ENCODE measurements around the gene CAMKV.

CAMKV gene

DNA sequence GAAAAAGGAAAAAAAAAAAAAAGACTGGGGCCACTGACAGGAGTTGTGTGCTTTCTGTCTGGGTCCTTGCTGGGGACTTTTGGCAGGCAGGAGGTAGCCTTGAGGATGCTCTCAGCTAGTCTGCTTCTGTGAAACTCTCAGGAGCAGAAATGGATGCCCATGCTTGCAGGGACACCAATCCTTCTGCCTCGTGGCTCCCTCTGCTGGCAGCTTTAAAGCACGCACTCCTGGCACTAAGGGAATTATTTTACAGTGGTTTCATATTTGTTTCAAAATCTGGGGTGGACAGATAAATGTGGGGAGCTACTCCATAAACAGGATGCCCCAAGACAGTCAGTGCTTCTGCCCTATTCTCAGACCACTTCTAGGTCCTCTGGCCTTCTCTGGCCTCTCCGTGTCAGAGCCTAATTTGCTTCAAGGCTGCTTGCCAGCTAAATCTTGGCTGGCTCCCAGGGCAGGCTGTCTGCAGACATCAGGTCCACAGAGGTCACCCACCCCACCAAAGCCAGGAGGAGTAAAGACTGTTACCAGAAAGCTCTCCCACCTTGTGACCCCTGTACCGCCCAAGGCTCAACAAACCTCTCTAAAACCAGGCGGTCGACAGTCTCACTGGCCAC is 30.4 kb downstream of the CAMKV start:
- TF ChIP-seq ZBTB7A (IDR thresholded peaks at IDR 0.05; ENCODE audit: low read depth), result no peak
- TF ChIP-seq, protein P1, sequence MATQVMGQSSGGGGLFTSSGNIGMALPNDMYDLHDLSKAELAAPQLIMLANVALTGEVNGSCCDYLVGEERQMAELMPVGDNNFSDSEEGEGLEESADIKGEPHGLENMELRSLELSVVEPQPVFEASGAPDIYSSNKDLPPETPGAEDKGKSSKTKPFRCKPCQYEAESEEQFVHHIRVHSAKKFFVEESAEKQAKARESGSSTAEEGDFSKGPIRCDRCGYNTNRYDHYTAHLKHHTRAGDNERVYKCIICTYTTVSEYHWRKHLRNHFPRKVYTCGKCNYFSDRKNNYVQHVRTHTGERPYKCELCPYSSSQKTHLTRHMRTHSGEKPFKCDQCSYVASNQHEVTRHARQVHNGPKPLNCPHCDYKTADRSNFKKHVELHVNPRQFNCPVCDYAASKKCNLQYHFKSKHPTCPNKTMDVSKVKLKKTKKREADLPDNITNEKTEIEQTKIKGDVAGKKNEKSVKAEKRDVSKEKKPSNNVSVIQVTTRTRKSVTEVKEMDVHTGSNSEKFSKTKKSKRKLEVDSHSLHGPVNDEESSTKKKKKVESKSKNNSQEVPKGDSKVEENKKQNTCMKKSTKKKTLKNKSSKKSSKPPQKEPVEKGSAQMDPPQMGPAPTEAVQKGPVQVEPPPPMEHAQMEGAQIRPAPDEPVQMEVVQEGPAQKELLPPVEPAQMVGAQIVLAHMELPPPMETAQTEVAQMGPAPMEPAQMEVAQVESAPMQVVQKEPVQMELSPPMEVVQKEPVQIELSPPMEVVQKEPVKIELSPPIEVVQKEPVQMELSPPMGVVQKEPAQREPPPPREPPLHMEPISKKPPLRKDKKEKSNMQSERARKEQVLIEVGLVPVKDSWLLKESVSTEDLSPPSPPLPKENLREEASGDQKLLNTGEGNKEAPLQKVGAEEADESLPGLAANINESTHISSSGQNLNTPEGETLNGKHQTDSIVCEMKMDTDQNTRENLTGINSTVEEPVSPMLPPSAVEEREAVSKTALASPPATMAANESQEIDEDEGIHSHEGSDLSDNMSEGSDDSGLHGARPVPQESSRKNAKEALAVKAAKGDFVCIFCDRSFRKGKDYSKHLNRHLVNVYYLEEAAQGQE (IDR thresholded peaks at IDR 0.05; ENCODE audit: low read depth), result no peak
- TF ChIP-seq NFIC (IDR thresholded peaks at IDR 0.05), result peak; percentile 49; the same call in 1 of the 2 replicates
- TF ChIP-seq EGR1 (IDR thresholded peaks at IDR 0.05), result no peak
- no peak for TF ChIP-seq TEAD4 (IDR thresholded peaks at IDR 0.05)
- no peak for TF ChIP-seq CREB1 (IDR thresholded peaks at IDR 0.05; ENCODE audit: low read depth)
- TF ChIP-seq FOXM1 (IDR thresholded peaks at IDR 0.05; ENCODE audit: borderline replicate concordance, low read depth), result no peak
- 0 out of 2 replicates have a peak, but pooled peaks have one; percentile 52 for TF ChIP-seq YY1 (IDR thresholded peaks at IDR 0.05; ENCODE audit: low read depth)
- TF ChIP-seq RAD21 (IDR thresholded peaks at IDR 0.05; ENCODE audit: low read depth), result peak; percentile 79

DNA sequence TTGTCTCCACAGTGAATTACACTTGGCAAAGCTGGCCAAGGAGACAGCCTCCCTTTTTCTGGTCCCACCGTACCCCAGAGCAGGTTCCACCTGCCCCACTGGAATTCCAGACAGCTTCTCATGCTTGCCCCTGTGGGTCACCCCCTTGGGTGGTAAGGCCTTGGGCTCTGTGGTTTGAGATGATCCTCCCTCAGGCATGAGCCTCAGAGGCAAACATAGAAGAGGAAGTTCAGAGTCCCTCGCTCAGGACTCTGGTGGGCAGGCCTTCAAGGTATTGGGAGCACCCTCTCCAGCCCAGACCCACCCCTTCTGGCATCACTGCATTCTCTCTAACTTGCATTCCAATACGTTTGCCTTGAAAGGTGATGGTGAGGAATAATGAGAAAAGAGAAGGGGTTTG is 38.4 kb downstream of the CAMKV start:
- TF ChIP-seq EP300 (IDR thresholded peaks at IDR 0.05; ENCODE audit: borderline replicate concordance) (no peak), FOXM1 (IDR thresholded peaks at IDR 0.05; ENCODE audit: borderline replicate concordance, low read depth) (no peak), EGR1 (IDR thresholded peaks at IDR 0.05) (no peak), TCF12 (IDR thresholded peaks at IDR 0.05; ENCODE audit: low read depth) (no peak), ZBTB7A (IDR thresholded peaks at IDR 0.05; ENCODE audit: low read depth) (no peak), NFIC (IDR thresholded peaks at IDR 0.05) (no peak), TAF1 (IDR thresholded peaks at IDR 0.05; ENCODE audit: low read depth) (no peak), CEBPB (IDR thresholded peaks at IDR 0.05) (no peak), YY1 (IDR thresholded peaks at IDR 0.05; ENCODE audit: low read depth) (no peak), TEAD4 (IDR thresholded peaks at IDR 0.05) (no peak), RAD21 (IDR thresholded peaks at IDR 0.05; ENCODE audit: low read depth) (no peak), CREB1 (IDR thresholded peaks at IDR 0.05; ENCODE audit: low read depth) (no peak)
- TF ChIP-seq, protein P1 (IDR thresholded peaks at IDR 0.05; ENCODE audit: low read depth), result no peak
- TF ChIP-seq, protein P2, sequence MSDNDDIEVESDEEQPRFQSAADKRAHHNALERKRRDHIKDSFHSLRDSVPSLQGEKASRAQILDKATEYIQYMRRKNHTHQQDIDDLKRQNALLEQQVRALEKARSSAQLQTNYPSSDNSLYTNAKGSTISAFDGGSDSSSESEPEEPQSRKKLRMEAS (IDR thresholded peaks at IDR 0.05), result no peak
- TF ChIP-seq, protein P3, sequence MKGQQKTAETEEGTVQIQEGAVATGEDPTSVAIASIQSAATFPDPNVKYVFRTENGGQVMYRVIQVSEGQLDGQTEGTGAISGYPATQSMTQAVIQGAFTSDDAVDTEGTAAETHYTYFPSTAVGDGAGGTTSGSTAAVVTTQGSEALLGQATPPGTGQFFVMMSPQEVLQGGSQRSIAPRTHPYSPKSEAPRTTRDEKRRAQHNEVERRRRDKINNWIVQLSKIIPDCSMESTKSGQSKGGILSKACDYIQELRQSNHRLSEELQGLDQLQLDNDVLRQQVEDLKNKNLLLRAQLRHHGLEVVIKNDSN (IDR thresholded peaks at IDR 0.05), result no peak

DNA sequence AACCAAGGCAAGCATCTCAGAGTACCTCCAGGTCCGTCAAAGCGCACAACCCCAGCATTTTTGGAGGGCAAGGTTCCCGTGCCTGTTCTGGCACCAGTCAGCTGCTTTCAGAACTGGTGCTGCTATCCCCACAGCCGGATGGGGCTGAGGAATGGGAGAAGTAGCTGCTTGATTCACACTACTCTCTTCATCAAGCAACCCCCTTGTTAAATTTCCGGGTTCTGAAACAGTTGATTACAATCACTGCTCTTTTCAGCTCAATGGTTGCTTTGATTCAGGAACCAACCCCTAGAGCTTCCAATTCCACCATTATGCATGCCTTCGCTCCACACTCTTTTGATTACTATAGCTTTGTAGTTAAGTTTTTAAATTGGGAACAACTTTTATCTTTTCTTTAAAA is 43.7 kb downstream of the CAMKV start:
- TF ChIP-seq NFIC (IDR thresholded peaks at IDR 0.05) (no peak), TEAD4 (IDR thresholded peaks at IDR 0.05) (no peak), TAF1 (IDR thresholded peaks at IDR 0.05; ENCODE audit: low read depth) (no peak), EP300 (IDR thresholded peaks at IDR 0.05; ENCODE audit: borderline replicate concordance) (no peak), CEBPB (IDR thresholded peaks at IDR 0.05) (no peak), FOXM1 (IDR thresholded peaks at IDR 0.05; ENCODE audit: borderline replicate concordance, low read depth) (no peak), YY1 (IDR thresholded peaks at IDR 0.05; ENCODE audit: low read depth) (no peak), TCF12 (IDR thresholded peaks at IDR 0.05; ENCODE audit: low read depth) (no peak), RAD21 (IDR thresholded peaks at IDR 0.05; ENCODE audit: low read depth) (no peak), EGR1 (IDR thresholded peaks at IDR 0.05) (no peak), CREB1 (IDR thresholded peaks at IDR 0.05; ENCODE audit: low read depth) (no peak), ZBTB7A (IDR thresholded peaks at IDR 0.05; ENCODE audit: low read depth) (no peak)
- TF ChIP-seq, protein P2 (IDR thresholded peaks at IDR 0.05), result no peak
- TF ChIP-seq, protein P1 (IDR thresholded peaks at IDR 0.05; ENCODE audit: low read depth), result no peak
- TF ChIP-seq, protein P3 (IDR thresholded peaks at IDR 0.05), result no peak

DNA sequence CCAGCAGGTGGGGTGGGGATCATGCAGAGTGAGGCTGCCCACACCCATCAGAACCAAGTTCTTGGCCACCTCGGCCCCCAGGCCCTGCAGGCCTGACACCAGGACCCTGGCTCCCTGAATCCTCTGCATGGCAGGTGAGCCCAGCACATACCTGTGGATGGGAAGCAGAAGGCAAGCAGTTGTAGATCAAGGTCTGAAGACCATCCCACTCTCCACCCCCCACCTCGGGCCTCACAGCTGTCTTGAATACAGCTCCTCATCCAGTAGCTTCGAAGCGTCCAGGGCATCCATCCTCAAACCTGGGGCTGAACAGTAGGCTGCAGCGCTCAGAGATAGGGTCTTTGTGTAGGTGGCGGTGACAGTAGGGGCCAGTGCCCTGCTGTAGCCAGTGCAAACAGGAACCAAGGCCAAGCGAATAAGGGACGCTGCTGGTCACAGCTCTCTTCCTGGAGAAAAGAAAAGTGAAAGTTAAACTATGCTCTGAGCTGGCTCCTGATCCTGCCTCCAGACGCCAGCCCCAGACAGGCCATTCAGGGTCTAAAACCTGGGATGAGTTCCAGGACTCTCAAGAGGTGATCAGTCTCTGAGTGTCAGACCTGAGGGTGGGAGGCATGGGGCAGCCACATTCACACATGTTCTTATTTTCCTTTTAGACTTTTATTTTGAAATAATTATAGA is 56.1 kb downstream of the CAMKV start, which contains the start of gene UBA7:
Gene UBA7 (minus strand): TSS at position 457 of the 678 bp plus-strand sequence. CDS start 166 bp downstream, at position 291.
- TF ChIP-seq NFIC (IDR thresholded peaks at IDR 0.05) (no peak), EP300 (IDR thresholded peaks at IDR 0.05; ENCODE audit: borderline replicate concordance) (no peak), YY1 (IDR thresholded peaks at IDR 0.05; ENCODE audit: low read depth) (no peak), EGR1 (IDR thresholded peaks at IDR 0.05) (no peak), RAD21 (IDR thresholded peaks at IDR 0.05; ENCODE audit: low read depth) (no peak), CEBPB (IDR thresholded peaks at IDR 0.05) (no peak), ZBTB7A (IDR thresholded peaks at IDR 0.05; ENCODE audit: low read depth) (no peak), TEAD4 (IDR thresholded peaks at IDR 0.05) (no peak), CREB1 (IDR thresholded peaks at IDR 0.05; ENCODE audit: low read depth) (no peak)
- TF ChIP-seq, protein P2 (IDR thresholded peaks at IDR 0.05), result no peak
- TF ChIP-seq, protein P1 (IDR thresholded peaks at IDR 0.05; ENCODE audit: low read depth), result no peak
